ENCODE data around the gene CLEC4A. TPM values are rescaled to one million over a fixed set of nuclear protein-coding genes. Genes with fewer than 3 reads are reported as not detected.

Gene CLEC4A
- total RNA-seq (2022; extraction: Qiagen RNA extraction), result 0.37 TPM in 1 of 5 replicates, not detected in the others

GRCh38 chr12:8123124-8123912, at the start of gene CLEC4A:
Gene CLEC4A (plus strand): TSS chr12:8123617. CDS start chr12:8123879, 262 bp downstream.

DNA sequence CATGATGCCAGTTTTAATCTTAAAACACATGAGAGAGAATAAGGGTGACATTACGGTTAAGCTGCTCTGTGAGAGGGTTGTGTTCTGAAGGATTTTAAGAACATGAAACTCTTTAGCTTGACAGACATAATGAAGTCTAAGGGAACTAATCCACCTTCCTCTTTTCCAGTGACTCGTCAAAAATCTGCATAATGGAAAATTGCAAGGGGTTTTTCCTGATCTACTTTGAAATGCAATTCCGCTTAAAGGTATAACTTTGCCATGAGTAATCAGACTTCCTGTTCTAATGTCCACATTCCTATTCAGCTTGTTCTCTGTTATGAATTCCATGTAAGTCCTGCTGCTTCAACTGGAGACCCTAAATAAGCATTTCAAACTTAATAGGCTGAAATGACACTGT, 33.4 kb downstream of the CLEC4A start, which contains the start of gene ZNF705A:
Gene ZNF705A (plus strand): TSS at position 171 of the 400 bp plus-strand sequence. CDS start 15,611 bp downstream, outside the sequence.

Other genes with a start within 250 kb of the CLEC4A start
- gene SLC2A3, start 187.4 kb upstream of the CLEC4A start, total RNA-seq (2022; extraction: Qiagen RNA extraction), result 7.2 to 9.9 TPM (median 9.3 TPM) in 5 replicates
- gene FOXJ2, start 90.9 kb upstream of the CLEC4A start, total RNA-seq (2022; extraction: Qiagen RNA extraction), result 8.2 to 11.6 TPM (median 10.1 TPM) in 5 replicates
- not detected in 5 replicates for gene C3AR1, start 57.3 kb upstream of the CLEC4A start, total RNA-seq (2022; extraction: Qiagen RNA extraction)
- 15.6 to 16.3 TPM (median 16.1 TPM) in 5 replicates for gene NECAP1, start 41.3 kb upstream of the CLEC4A start, total RNA-seq (2022; extraction: Qiagen RNA extraction)
- gene ZNF705A, start 33.4 kb downstream of the CLEC4A start, total RNA-seq (2022; extraction: Qiagen RNA extraction), result not detected in 5 replicates
- gene FAM90A1, start 104.0 kb downstream of the CLEC4A start, total RNA-seq (2022; extraction: Qiagen RNA extraction), result 0.08 to 0.13 TPM (median 0.11 TPM) in 5 replicates